CD14-positive monocyte (primary cell): Measurements from ENCODE around the gene RAB21. TPM values are rescaled to one million over a fixed set of nuclear protein-coding genes. Genes with fewer than 3 reads are reported as not detected.

Experiments used
- DNase-seq, 3 donors: peaks; one replicate each; pipeline ENCODE4 v3.0.0-alpha.2; 2011 to 2022
- H2AFZ ChIP-seq: 2 replicates; pipeline ENCODE4 v1.6.0; 2012; ENCODE audit warnings: mild to moderate bottlenecking, low read depth, low read length, inconsistent platforms; ENCODE audit not compliant: insufficient read depth, poor library complexity, severe bottlenecking
- H3K27ac ChIP-seq, 2 donors: 1 replicate in 1 of 2; 2 replicates in 1 of 2; pipeline ENCODE4 v1.5.1; 2012 to 2013; ENCODE audit warnings: low read length in 2 of 2, control low read depth in 1 of 2, inconsistent platforms in 1 of 2, low read depth in 1 of 2, mild to moderate bottlenecking in 1 of 2
- H3K27me3 ChIP-seq, 2 donors: one replicate each; pipeline versions ENCODE4 v1.6.0 to v1.6.1; 2011 to 2013; ENCODE audit warnings: low read length in 2 of 2; ENCODE audit not compliant: control insufficient read depth in 2 of 2, insufficient read depth in 2 of 2
- H3K36me3 ChIP-seq, 2 donors: replicated peaks in 1 of 2; 1 replicate in 1 of 2; 2 replicates in 1 of 2; pipeline versions ENCODE4 v1.5.1 to v1.6.1; 2012 to 2013; ENCODE audit warnings: low read length in 2 of 2, control low read depth in 1 of 2, inconsistent platforms in 1 of 2, mild to moderate bottlenecking in 1 of 2; ENCODE audit not compliant: insufficient read depth in 2 of 2, control insufficient read depth in 1 of 2
- H3K4me1 ChIP-seq, 2 donors: 1 replicate in 1 of 2; 2 replicates in 1 of 2; pipeline versions ENCODE4 v1.5.1 to v1.6.1; 2012 to 2013; ENCODE audit warnings: low read length in 2 of 2, control low read depth in 1 of 2, inconsistent platforms in 1 of 2, mild to moderate bottlenecking in 1 of 2, moderate library complexity in 1 of 2; ENCODE audit not compliant: insufficient read depth in 2 of 2, control insufficient read depth in 1 of 2
- H3K4me2 ChIP-seq: replicated peaks from 2 replicates; pipeline ENCODE3; 2012; ENCODE audit warnings: low read length, moderate library complexity, mild to moderate bottlenecking; ENCODE audit not compliant: poor library complexity, severe bottlenecking; ENCODE audit errors: extremely low read depth
- H3K4me3 ChIP-seq, 3 experiments: fragments of 200-600 bp in 1 of 3; sonication (generic) in 1 of 3; replicated peaks in 1 of 3; 1 replicate in 2 of 3; 2 replicates in 1 of 3; pipeline ENCODE4 v1.5.1; 2011 to 2013; ENCODE audit warnings: low read length in 3 of 3, mild to moderate bottlenecking in 3 of 3, control low read depth in 2 of 3, low read depth in 2 of 3, inconsistent platforms in 1 of 3, moderate library complexity in 1 of 3
- H3K79me2 ChIP-seq: 2 replicates; pipeline ENCODE4 v1.6.0; 2012; ENCODE audit warnings: mild to moderate bottlenecking, control low read depth, inconsistent platforms, low read length, moderate library complexity; ENCODE audit not compliant: insufficient read depth
- H3K9ac ChIP-seq: 2 replicates; pipeline ENCODE4 v1.6.0; 2017; ENCODE audit warnings: low read length, mild to moderate bottlenecking; ENCODE audit not compliant: insufficient read depth, poor library complexity, severe bottlenecking
- H3K9me3 ChIP-seq, 2 donors: replicated peaks in 1 of 2; 1 replicate in 1 of 2; 2 replicates in 1 of 2; pipeline versions ENCODE4 v1.5.1 to v1.6.1; 2012 to 2013; ENCODE audit warnings: low read length in 2 of 2, control low read depth in 1 of 2; ENCODE audit not compliant: control insufficient read depth in 1 of 2, insufficient read depth in 1 of 2
- H4K20me1 ChIP-seq: 2 replicates; pipeline ENCODE4 v1.6.0; 2012; ENCODE audit warnings: mild to moderate bottlenecking, low read length, control low read depth, moderate library complexity; ENCODE audit not compliant: insufficient read depth
- H3K27ac Mint-ChIP-seq, 7 donors: one replicate each; pipeline ENCODE4 v1.8.0; 2020; ENCODE audit warnings: mild to moderate bottlenecking in 7 of 7, mixed read lengths in 7 of 7, moderate library complexity in 6 of 7, inconsistent platforms in 2 of 7
- H3K27me3 Mint-ChIP-seq, 3 donors: one replicate each; pipeline ENCODE4 v1.8.0; 2021 to 2022; ENCODE audit warnings: low read depth in 3 of 3, mild to moderate bottlenecking in 3 of 3, mixed read lengths in 3 of 3, moderate library complexity in 3 of 3, inconsistent platforms in 1 of 3
- H3K36me3 Mint-ChIP-seq, 2 donors: one replicate each; pipeline ENCODE4 v1.8.0; 2020; ENCODE audit warnings: mixed read lengths in 2 of 2, inconsistent platforms in 1 of 2, mild to moderate bottlenecking in 1 of 2
- H3K4me1 Mint-ChIP-seq: one replicate; pipeline ENCODE4 v1.8.0; 2020; ENCODE audit warnings: mild to moderate bottlenecking, mixed read lengths
- H3K4me3 Mint-ChIP-seq, 2 donors: one replicate each; pipeline ENCODE4 v1.8.0; 2020; ENCODE audit warnings: mild to moderate bottlenecking in 2 of 2, mixed read lengths in 2 of 2, moderate library complexity in 1 of 2
- H3K9me3 Mint-ChIP-seq, 7 donors: one replicate each; pipeline ENCODE4 v1.8.0; 2020 to 2022; ENCODE audit warnings: mixed read lengths in 7 of 7, mild to moderate bottlenecking in 6 of 7, moderate library complexity in 6 of 7, inconsistent platforms in 2 of 7
- WGBS: methylation state at CpG from one replicate; pipeline ENCODE4 v1.1.5; 2013; ENCODE audit warnings: missing lambda C conversion rate; ENCODE audit not compliant: insufficient coverage; 5-methylcytosine and 5-hydroxymethylcytosine counted together
- intact Hi-C, 2 donors: fragments of 100-400 bp; cut with micrococcal nuclease; formaldehyde crosslinking; loops; one replicate each; pipeline versions ENCODE4 v1.15.0 to v1.15.1; 2023
- polyA plus RNA-seq, 3 donors: library from polyadenylated mRNA; depleted of rRNA in 1 of 3; unstranded in 2 of 3; stranded (reverse) in 1 of 3; fragments of 300-500 nt in 2 of 3; fragments of >200 nt in 1 of 3; fragmentation: Illumina TruSeq in 2 of 3; gene quantifications; 1 replicate in 2 of 3; 2 replicates in 1 of 3; pipeline ENCODE4 v1.2.3, GENCODE V29; 2012 to 2021
- TF ChIP-seq, protein P1 (sequence below): fragments of 200-600 bp; IDR thresholded peaks from one replicate; pipeline ENCODE4 v1.8.0; 2022; ENCODE audit warnings: antibody characterized with exemption, mild to moderate bottlenecking

Gene RAB21
- polyA plus RNA-seq, 3 donors: 10.8 to 36.0 (median 31.1) TPM

DNA sequence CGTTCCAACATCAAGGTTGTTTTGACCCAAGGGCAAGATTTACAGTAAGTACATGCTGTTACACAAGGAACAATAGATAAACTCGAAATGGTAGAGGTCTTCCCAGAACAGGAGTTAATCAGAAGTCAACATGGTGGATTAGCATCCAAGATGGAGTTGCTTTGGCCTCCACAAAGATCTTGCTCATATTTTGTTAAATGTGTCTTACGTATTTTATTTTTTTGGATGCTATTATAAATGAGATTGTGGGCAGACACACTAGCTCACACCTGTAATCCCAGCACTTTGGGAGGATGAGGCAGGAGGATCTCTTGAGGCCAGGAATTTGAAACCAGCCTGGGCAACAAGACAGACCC lies 22.3 kb upstream of the RAB21 start:
- no peak overlapping the region for H3K4me2 ChIP-seq
- Mint-ChIP-seq H3K4me1 (no peaks in the 10 kb centered on the region), H3K27me3 (no peaks in the 10 kb centered on the region), H3K27ac (no peak overlapping the region), H3K9me3 (peaks cover 0 to 4% (median 0%) of the 10 kb centered on the region in 7 donors), H3K4me3 (no peak overlapping the region), H3K36me3 (no peaks in the 10 kb centered on the region)
- TF ChIP-seq, protein P1, sequence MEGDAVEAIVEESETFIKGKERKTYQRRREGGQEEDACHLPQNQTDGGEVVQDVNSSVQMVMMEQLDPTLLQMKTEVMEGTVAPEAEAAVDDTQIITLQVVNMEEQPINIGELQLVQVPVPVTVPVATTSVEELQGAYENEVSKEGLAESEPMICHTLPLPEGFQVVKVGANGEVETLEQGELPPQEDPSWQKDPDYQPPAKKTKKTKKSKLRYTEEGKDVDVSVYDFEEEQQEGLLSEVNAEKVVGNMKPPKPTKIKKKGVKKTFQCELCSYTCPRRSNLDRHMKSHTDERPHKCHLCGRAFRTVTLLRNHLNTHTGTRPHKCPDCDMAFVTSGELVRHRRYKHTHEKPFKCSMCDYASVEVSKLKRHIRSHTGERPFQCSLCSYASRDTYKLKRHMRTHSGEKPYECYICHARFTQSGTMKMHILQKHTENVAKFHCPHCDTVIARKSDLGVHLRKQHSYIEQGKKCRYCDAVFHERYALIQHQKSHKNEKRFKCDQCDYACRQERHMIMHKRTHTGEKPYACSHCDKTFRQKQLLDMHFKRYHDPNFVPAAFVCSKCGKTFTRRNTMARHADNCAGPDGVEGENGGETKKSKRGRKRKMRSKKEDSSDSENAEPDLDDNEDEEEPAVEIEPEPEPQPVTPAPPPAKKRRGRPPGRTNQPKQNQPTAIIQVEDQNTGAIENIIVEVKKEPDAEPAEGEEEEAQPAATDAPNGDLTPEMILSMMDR: no peak
- no peak for DNase-seq
- H3K9me3 ChIP-seq: no peaks in the 10 kb centered on the region
- no peak overlapping the region for H3K9ac ChIP-seq
- no peaks in the 10 kb centered on the region for H3K79me2 ChIP-seq
- H4K20me1 ChIP-seq: no peaks in the 10 kb centered on the region
- no peaks in the 10 kb centered on the region for H3K27me3 ChIP-seq
- H3K27ac ChIP-seq: no peak overlapping the region
- intact Hi-C loops: no loop called here
- 100% methylated on average over 2 of the region's 3 CpGs for WGBS
- no peak overlapping the region for H2AFZ ChIP-seq
- H3K4me1 ChIP-seq: no peaks in the 10 kb centered on the region
- H3K4me3 ChIP-seq: no peak overlapping the region
- H3K36me3 ChIP-seq: no peaks in the 10 kb centered on the region

DNA sequence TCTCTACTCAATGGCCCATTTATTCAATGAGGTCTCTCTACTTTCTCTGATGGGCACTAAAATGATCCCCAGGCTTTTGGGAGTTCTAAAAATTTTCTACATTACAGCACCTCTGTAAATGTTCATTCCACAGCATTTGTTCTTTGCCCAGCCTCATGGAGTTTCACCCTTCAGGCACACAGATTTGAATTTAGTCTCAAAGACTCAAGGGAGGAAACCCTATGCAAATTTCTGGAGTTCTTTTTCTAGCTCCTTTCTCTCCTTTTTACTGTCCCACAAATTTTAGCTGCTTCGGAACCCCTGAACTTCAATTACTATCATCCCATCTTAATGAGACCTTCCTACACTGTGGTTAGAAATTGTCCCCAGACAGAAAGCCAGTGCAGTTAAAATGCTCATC lies 17.5 kb upstream of the RAB21 start:
- TF ChIP-seq, protein P1: no peak
- Histone ChIP-seq H3K4me1 (no peaks in the 10 kb centered on the region), H3K27ac (no peak overlapping the region), H3K36me3 (no peaks in the 10 kb centered on the region), H3K79me2 (no peaks in the 10 kb centered on the region), H3K4me2 (no peak overlapping the region), H3K4me3 (no peak overlapping the region), H2AFZ (no peak overlapping the region), H4K20me1 (no peaks in the 10 kb centered on the region), H3K9me3 (no peaks in the 10 kb centered on the region), H3K9ac (no peak overlapping the region), H3K27me3 (no peaks in the 10 kb centered on the region)
- Mint-ChIP-seq H3K9me3 (peaks cover 0 to 4% (median 0%) of the 10 kb centered on the region in 7 donors), H3K36me3 (no peaks in the 10 kb centered on the region), H3K4me1 (no peaks in the 10 kb centered on the region), H3K27ac (no peak overlapping the region), H3K4me3 (no peak overlapping the region), H3K27me3 (peaks cover 0 to 6% (median 0%) of the 10 kb centered on the region in 3 donors)
- 100% methylated on average over 1 of the region's 1 CpG for WGBS
- no peak for DNase-seq
- intact Hi-C loops: no loop called here
